ENCODE data around the gene ADAM19. TPM values are rescaled to one million over a fixed set of nuclear protein-coding genes. Genes with fewer than 3 reads are reported as not detected.

ADAM19 gene
- total and polyA plus RNA-seq, 9 donors = 1.6 to 11.6 (median 3.0) TPM

GRCh38 chr5:157541447-157542118 lies 34.0 kb downstream of the ADAM19 start:
- 40 to 53% (median 41%) methylated on average over 6 of the region's 6 CpGs for WGBS, 3 donors
- Histone ChIP-seq H3K27ac (no peak overlapping the region), H3K27me3 (no peaks in the 10 kb centered on the region), H3K4me1 (ENCODE audit: insufficient read depth) (peaks cover 16% of the 10 kb centered on the region), H3K36me3 (no peaks in the 10 kb centered on the region), H3K9me3 (no peaks in the 10 kb centered on the region), H3K4me3 (no peak overlapping the region)
- no peak for TF ChIP-seq POLR2A (IDR thresholded peaks at IDR 0.05)
- TF ChIP-seq CTCF (IDR thresholded peaks at IDR 0.05) = no peak
- TF ChIP-seq EP300 (IDR thresholded peaks at IDR 0.05) = no peak
- no peak for DNase-seq
- intact Hi-C loops (cut with DNase I) = no loop called here

GRCh38 chr5:157540707-157541446 lies 34.7 kb downstream of the ADAM19 start:
- Histone ChIP-seq H3K4me3 (no peak overlapping the region), H3K27ac (no peak overlapping the region), H3K9me3 (no peaks in the 10 kb centered on the region), H3K4me1 (ENCODE audit: insufficient read depth) (peaks cover 15% of the 10 kb centered on the region), H3K36me3 (no peaks in the 10 kb centered on the region), H3K27me3 (no peaks in the 10 kb centered on the region)
- WGBS, 3 donors = 35 to 46% (median 38%) methylated on average over 11 of the region's 11 CpGs
- no peak for TF ChIP-seq EP300 (IDR thresholded peaks at IDR 0.05)
- intact Hi-C loops (cut with DNase I) = no loop called here
- DNase-seq = peak in 3 of 5 donors; percentile 23 to 41 (median 33)

GRCh38 chr5:157540124-157540523 lies 35.5 kb downstream of the ADAM19 start:
- Histone ChIP-seq H3K9me3 (no peaks in the 10 kb centered on the region), H3K27ac (no peak overlapping the region), H3K4me3 (no peak overlapping the region), H3K4me1 (ENCODE audit: insufficient read depth) (peaks cover 14% of the 10 kb centered on the region), H3K27me3 (no peaks in the 10 kb centered on the region), H3K36me3 (no peaks in the 10 kb centered on the region)
- DNase-seq = no peak
- WGBS, 3 donors = 88 to 98% (median 96%) methylated on average over 2 of the region's 2 CpGs
- TF ChIP-seq POLR2A (IDR thresholded peaks at IDR 0.05) (no peak), CTCF (IDR thresholded peaks at IDR 0.05) (no peak), EP300 (IDR thresholded peaks at IDR 0.05) (no peak)
- intact Hi-C loops (cut with DNase I) = no loop called here

DNA sequence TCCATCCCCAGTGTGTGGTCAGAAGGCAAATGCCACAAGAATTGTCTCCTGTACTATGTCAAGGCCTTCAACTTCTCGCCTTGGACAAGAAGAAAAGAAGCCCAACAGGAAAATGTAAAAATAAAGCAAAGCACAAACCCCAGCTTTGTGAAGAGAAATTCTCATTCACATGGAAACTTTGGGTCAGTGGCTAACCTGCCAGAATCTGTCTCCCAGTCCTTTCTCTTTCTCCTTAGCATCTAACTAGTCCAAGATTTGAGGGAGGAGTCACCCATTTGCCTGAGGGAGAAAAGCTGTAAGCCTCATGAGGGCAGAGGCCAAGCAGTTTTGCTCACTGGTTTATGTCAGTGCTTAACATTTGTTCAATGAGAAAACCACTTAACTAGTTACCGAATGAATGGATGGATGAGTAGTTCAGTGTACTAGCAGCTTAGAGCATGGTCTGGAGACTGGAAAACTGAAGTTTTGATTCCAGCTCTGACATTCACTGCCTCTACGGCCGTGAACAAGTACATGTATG lies 36.0 kb downstream of the ADAM19 start:
- Histone ChIP-seq H3K27ac (no peak overlapping the region), H3K4me3 (no peak overlapping the region), H3K27me3 (no peaks in the 10 kb centered on the region), H3K36me3 (no peaks in the 10 kb centered on the region), H3K9me3 (no peaks in the 10 kb centered on the region), H3K4me1 (ENCODE audit: insufficient read depth) (peaks cover 13% of the 10 kb centered on the region)
- intact Hi-C loops (cut with DNase I) = no loop called here
- no peak for DNase-seq
- no peak for TF ChIP-seq POLR2A (IDR thresholded peaks at IDR 0.05)
- no peak for TF ChIP-seq EP300 (IDR thresholded peaks at IDR 0.05)
- no peak for TF ChIP-seq CTCF (IDR thresholded peaks at IDR 0.05)
- 88 to 92% (median 89%) methylated on average over 4 of the region's 4 CpGs for WGBS, 3 donors

- intact Hi-C loops (cut with DNase I) = no loop called here
- 95 to 98% (median 96%) methylated on average over 6 of the region's 6 CpGs for WGBS, 3 donors
- Histone ChIP-seq H3K36me3 (no peaks in the 10 kb centered on the region), H3K27me3 (no peaks in the 10 kb centered on the region), H3K27ac (no peak overlapping the region), H3K4me1 (ENCODE audit: insufficient read depth) (peaks cover 9% of the 10 kb centered on the region), H3K4me3 (no peak overlapping the region), H3K9me3 (no peaks in the 10 kb centered on the region)
- TF ChIP-seq EP300 (IDR thresholded peaks at IDR 0.05) (no peak), POLR2A (IDR thresholded peaks at IDR 0.05) (no peak), CTCF (IDR thresholded peaks at IDR 0.05) (no peak)
- no peak for DNase-seq
Observed at GRCh38 chr5:157538311-157538710, 37.3 kb downstream of the ADAM19 start.

Data from ovary (tissue), 9 donors.